Erythroblast (primary cell): ENCODE data around the gene HNRNPLL.

Experiments used
- DNase-seq, 2 experiments: peaks; one replicate each; lab custom pipeline; 2025; lab: John Stamatoyannopoulos, UW
- GATA1 ChIP-seq: IDR thresholded peaks from 2 replicates; pipeline ENCODE4 v1.6.1; 2011; ENCODE audit warnings: low read depth, mild to moderate bottlenecking, control low read depth, low read length, moderate library complexity
- POLR2A ChIP-seq: IDR thresholded peaks from 2 replicates; pipeline ENCODE4 v1.6.1; 2011; ENCODE audit warnings: mild to moderate bottlenecking, low read length

The HNRNPLL gene

GRCh38 chr2:38631976-38632375 lies 29.2 kb upstream of the HNRNPLL start:
- no peak for DNase-seq
- TF ChIP-seq POLR2A, result no peak
- no peak for TF ChIP-seq GATA1

GRCh38 chr2:38629684-38630083 lies 27.0 kb upstream of the HNRNPLL start:
- no peak for DNase-seq
- TF ChIP-seq POLR2A, result no peak
- no peak for TF ChIP-seq GATA1

- TF ChIP-seq GATA1, result no peak
- TF ChIP-seq POLR2A, result no peak
- no peak for DNase-seq
Observed at GRCh38 chr2:38627391-38627790, 24.7 kb upstream of the HNRNPLL start.

GRCh38 chr2:38626326-38627035 lies 23.8 kb upstream of the HNRNPLL start:
- TF ChIP-seq GATA1, result no peak
- TF ChIP-seq POLR2A, result no peak
- DNase-seq, result peak in 1 of 2 experiments; percentile 32

- TF ChIP-seq GATA1 (no peak), POLR2A (no peak)
Observed at GRCh38 chr2:38622210-38622609, 19.5 kb upstream of the HNRNPLL start.

GRCh38 chr2:38621018-38621417 lies 18.3 kb upstream of the HNRNPLL start:
- DNase-seq, result no peak
- TF ChIP-seq GATA1, result no peak
- no peak for TF ChIP-seq POLR2A

More at GRCh38 chr2:38622210-38622609, 19.5 kb upstream of the HNRNPLL start:
- no peak for DNase-seq

- no peak for TF ChIP-seq POLR2A
- no peak for TF ChIP-seq GATA1
- DNase-seq, result peak in 1 of 2 experiments; percentile 22
Observed at GRCh38 chr2:38620282-38620977, 17.7 kb upstream of the HNRNPLL start.

GRCh38 chr2:38619458-38620164 lies 16.9 kb upstream of the HNRNPLL start:
- DNase-seq, result no peak
- TF ChIP-seq GATA1, result no peak
- no peak for TF ChIP-seq POLR2A

GRCh38 chr2:38617301-38617700 lies 14.6 kb upstream of the HNRNPLL start:
- DNase-seq, result no peak
- TF ChIP-seq POLR2A (no peak), GATA1 (no peak)

- TF ChIP-seq POLR2A (no peak), GATA1 (no peak)
- DNase-seq, result peak; percentile 9 to 13
Observed at GRCh38 chr2:38615237-38615636, 12.5 kb upstream of the HNRNPLL start.

GRCh38 chr2:38613849-38614213 lies 11.1 kb upstream of the HNRNPLL start:
- TF ChIP-seq POLR2A (peak; percentile 17), GATA1 (no peak)
- DNase-seq, result peak; percentile 65 to 92

GRCh38 chr2:38613126-38613848 lies 10.6 kb upstream of the HNRNPLL start:
- TF ChIP-seq POLR2A, result no peak
- no peak for TF ChIP-seq GATA1
- peak; percentile 30 to 32 for DNase-seq
